K562 (cell line): Measurements from ENCODE around the gene FAAH. TPM values are rescaled to one million over a fixed set of nuclear protein-coding genes. Genes with fewer than 3 reads are reported as not detected.

Source experiments
- ASH1L ChIP-seq: fragments of 450-650 bp; IDR thresholded peaks from 2 replicates; pipeline ENCODE4 v1.6.1; 2018; ENCODE audit warnings: borderline replicate concordance, mild to moderate bottlenecking, low read depth; ENCODE audit not compliant: partially characterized antibody
- BRD4 ChIP-seq: fragments of 200-600 bp; sonication (generic); IDR thresholded peaks from 2 replicates; pipeline ENCODE4 v1.6.1; 2017; ENCODE audit warnings: inconsistent platforms
- CBX1 ChIP-seq: sonication (generic); IDR thresholded peaks from 2 replicates; pipeline ENCODE4 v1.6.1; 2016; ENCODE audit warnings: antibody characterized with exemption, low read depth, mild to moderate bottlenecking
- KDM2B ChIP-seq: fragments of 250-450 bp; sonication (Bioruptor Pico); IDR thresholded peaks from 2 replicates; pipeline ENCODE4 v1.8.0; 2021; ENCODE audit warnings: mild to moderate bottlenecking, moderate library complexity
- MGA ChIP-seq: fragments of 450-650 bp; IDR thresholded peaks from 2 replicates; pipeline ENCODE4 v1.6.1; 2016; ENCODE audit warnings: mild to moderate bottlenecking, moderate library complexity
- SMAD4 ChIP-seq: fragments of 250-450 bp; sonication (Bioruptor Pico); conservative IDR thresholded peaks from 2 replicates; pipeline ENCODE4 v1.8.0; 2021; ENCODE audit warnings: inconsistent platforms, mild to moderate bottlenecking, moderate library complexity
- SP2 ChIP-seq: IDR thresholded peaks from 2 replicates; pipeline ENCODE4 v1.6.1; 2011; ENCODE audit warnings: mild to moderate bottlenecking, low read depth, low read length, moderate library complexity; ENCODE audit not compliant: poor library complexity, severe bottlenecking; ENCODE audit errors: extremely low read depth
- TAF7 ChIP-seq: fragments of 450-650 bp; IDR thresholded peaks from 2 replicates; pipeline ENCODE4 v1.6.1; 2016; ENCODE audit warnings: missing genetic modification characterization, missing compliant biosample characterization
- polyA plus RNA-seq, 8 experiments: library from polyadenylated mRNA; depleted of rRNA in 4 of 8; stranded (reverse) in 5 of 8; unstranded in 3 of 8; fragments of >200 nt; fragmentation: Nextera tagmentation in 2 of 8; fragmentation: Illumina TruSeq in 1 of 8; extraction: Ambion mirVana in 2 of 8; extraction: Trizol in 1 of 8; gene quantifications; 2 replicates each; pipeline versions ENCODE4 v1.2.1 to v1.2.3, GENCODE V29; 2011 to 2014; ENCODE audit warnings: inconsistent platforms in 1 of 8, missing spikeins in 1 of 8
- total RNA-seq, 7 experiments: library from RNA; depleted of rRNA in 6 of 7; stranded (reverse); fragments of >200 nt in 6 of 7; fragmentation: Illumina TruSeq in 2 of 7; extraction: Trizol in 2 of 7; gene quantifications; 2 replicates each; pipeline versions ENCODE4 v1.2.1 to v1.2.3, GENCODE V29; 2011 to 2021; ENCODE audit warnings: low replicate concordance in 1 of 7

The FAAH gene
- total and polyA plus RNA-seq, 9 of the 15 experiments (the other 6 are each of a cell fraction or from before 2014, with no cell fraction given), result 0.06 to 1.1 (median 0.32) TPM

- TF ChIP-seq SP2 (no peak), TAF7 (tag) (peak; percentile 93), KDM2B (no peak), CBX1 (peak; percentile 97; the same call in 1 of the 2 replicates), SMAD4 (peak; percentile 91), MGA (peak; percentile 92), ASH1L (peak; percentile 46), BRD4 (no peak)
- TF ChIP-seq, all 486 proteins: peak for 230
These were observed 48.4 kb downstream of the FAAH start (continued) for GRCh38 chr1:46442317-46443161.
